Activated CD4-positive, alpha-beta T cell treated with anti-CD3 and anti-CD28 coated beads, Interleukin-2, Interleukin-4, amounts not matched to agents 100 ng/mL and 50 ng/mL, durations not matched to agents 16 hours and 8 hours (primary cell): ENCODE measurements around the gene CALHM4.
"Not testable (repeated sequence)": the region's sequence is repeated elsewhere in the genome, so short reads cannot be mapped to it uniquely, and the experiment has no call there.

ENCODE experiments used
- DNase-seq: peaks from one replicate; pipeline ENCODE4 v3.0.0-alpha.2; 2020; ENCODE audit warnings: low spot score

CALHM4 gene

GRCh38 chr6:116577486-116577885 lies 23.9 kb downstream of the CALHM4 start:
- no peak for DNase-seq

- no peak for DNase-seq
Measured at GRCh38 chr6:116578335-116578734, 24.8 kb downstream of the CALHM4 start.

GRCh38 chr6:116579143-116579542 lies 25.6 kb downstream of the CALHM4 start:
- no peak for DNase-seq

GRCh38 chr6:116580198-116580597 lies 26.6 kb downstream of the CALHM4 start:
- DNase-seq, result no peak

GRCh38 chr6:116586276-116586675 lies 32.7 kb downstream of the CALHM4 start:
- no peak for DNase-seq

GRCh38 chr6:116586738-116587137 lies 33.2 kb downstream of the CALHM4 start:
- DNase-seq, result no peak

GRCh38 chr6:116595247-116595646 lies 41.7 kb downstream of the CALHM4 start:
- no peak for DNase-seq

- DNase-seq, result no peak
Measured at GRCh38 chr6:116596815-116597214, 43.3 kb downstream of the CALHM4 start.

GRCh38 chr6:116603916-116604315 lies 50.4 kb downstream of the CALHM4 start:
- not testable (repeated sequence) for DNase-seq

- DNase-seq, result not testable (repeated sequence)
Measured at GRCh38 chr6:116604868-116605267, 51.3 kb downstream of the CALHM4 start.

- DNase-seq, result no peak
Measured at GRCh38 chr6:116605935-116606334, 52.4 kb downstream of the CALHM4 start.
